Measurements from ENCODE around the gene UACA.
"Not testable (repeated sequence)": the region's sequence is repeated elsewhere in the genome, so short reads cannot be mapped to it uniquely, and the experiment has no call there.

The UACA gene

DNA sequence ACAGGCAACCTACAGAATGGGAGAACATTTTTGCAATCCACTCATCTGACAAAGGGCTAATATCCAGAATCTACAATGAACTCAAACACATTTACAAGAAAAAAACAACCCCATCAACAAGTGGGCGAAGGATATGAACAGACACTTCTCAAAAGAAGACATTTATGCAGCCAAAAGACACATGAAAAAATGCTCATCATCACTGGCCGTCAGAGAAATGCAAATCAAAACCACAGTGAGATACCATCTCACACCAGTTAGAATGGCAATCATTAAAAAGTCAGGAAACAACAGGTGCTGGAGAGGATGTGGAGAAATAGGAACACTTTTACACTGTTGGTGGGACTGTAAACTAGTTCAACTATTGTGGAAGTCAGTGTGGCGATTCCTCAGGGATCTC, 100.3 kb downstream of the UACA start:
- DNase-seq, result not testable (repeated sequence)

DNA sequence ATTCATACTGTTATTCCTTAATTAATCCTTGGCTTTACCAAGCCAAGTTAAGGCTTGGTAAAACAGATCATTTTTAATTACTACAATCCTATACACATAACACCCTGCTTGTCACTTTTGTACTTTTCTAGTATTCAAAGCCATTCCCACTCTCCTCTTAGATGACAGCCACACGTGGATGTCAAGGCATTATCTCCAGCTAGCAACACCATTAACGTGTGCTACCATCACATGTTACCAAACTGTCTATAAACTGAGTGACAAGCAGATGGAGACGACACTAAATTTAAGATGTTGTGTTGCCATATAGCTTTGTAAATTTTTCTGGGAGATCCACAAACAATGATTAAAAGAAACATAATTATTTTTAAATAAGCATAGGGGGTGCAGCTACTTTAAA, 103.7 kb downstream of the UACA start:
- DNase-seq, result no peak

DNA sequence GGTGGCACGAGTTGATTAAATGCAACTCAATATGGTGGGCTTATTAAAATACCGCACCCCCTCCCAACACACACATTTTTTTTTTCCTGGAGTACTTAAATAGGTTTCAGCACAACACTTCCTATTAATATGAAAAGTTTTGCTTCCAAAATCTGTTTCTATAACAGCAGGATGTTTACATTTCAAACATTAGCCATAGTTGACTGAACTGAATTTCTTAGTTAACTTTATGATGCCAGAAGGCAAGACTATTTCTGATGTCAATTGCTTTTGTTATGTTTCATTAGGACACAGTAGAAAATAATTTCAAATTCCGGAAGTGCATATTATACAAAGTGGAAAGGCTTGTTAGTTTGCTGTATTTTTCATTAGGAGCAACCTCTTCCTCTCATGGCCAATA, 104.7 kb downstream of the UACA start:
- no peak for DNase-seq

DNA sequence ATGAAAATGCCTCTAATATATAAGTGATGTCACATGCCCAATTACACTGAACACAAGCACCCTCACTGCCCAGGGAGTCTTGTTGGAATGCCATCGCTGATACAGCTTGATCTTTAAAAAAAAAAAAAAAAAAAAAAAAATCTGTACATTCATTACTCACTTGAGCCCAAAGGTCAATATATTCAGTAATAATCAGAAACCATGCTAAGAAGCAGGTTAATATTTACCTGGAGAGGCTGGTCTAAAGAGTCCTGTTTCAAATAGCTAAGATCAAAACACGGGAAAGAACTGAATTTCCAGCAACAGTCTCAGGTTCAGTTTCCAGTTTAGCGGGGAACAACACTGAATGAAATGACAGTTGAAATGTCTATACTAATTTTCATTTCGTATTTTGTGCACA, 109.9 kb downstream of the UACA start:
- no peak for DNase-seq

DNA sequence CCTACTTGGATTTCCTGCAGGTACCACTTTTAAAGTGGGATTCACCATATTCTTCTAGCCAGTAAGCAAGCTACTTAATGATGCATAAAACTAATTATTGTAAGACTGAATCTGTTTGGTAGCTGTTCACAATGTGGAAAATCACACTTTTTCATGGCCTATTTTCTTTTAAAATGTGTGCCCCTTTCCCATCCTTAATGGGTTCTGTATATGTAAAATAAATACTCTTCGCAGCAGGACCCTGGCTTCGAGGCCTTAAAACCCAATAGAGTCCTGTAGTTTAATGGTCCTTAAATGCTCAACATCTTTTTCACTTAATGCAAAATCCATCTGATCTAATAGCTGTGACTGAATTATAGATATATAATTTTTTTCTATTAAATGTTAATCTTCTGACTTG, 111.0 kb downstream of the UACA start:
- DNase-seq, result no peak

DNA sequence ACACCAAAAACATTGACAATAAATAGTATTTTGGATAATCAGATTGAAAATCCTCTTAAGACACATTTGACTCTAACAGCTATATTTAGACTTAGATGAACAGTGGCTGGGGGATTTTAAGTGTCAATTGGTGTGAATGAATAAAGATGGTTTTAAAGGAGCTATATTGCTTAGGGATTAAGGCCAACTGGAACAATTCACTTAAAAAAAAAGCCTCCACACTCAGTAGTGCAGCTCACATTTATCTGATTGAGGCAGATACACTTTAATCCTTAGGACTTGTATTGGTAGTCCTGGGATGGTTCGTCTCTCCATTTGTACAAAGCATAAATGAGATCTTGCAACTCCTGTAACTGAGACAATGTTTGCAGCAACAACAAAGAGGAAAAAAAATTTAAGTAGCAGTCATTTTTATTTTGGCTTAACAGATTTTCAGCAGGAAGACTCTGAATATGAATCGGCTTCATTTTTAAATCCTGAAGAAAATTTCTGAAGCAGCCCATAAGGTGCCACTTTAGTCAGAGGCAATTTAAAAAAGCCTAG, 112.0 kb downstream of the UACA start:
- DNase-seq, result no peak

DNA sequence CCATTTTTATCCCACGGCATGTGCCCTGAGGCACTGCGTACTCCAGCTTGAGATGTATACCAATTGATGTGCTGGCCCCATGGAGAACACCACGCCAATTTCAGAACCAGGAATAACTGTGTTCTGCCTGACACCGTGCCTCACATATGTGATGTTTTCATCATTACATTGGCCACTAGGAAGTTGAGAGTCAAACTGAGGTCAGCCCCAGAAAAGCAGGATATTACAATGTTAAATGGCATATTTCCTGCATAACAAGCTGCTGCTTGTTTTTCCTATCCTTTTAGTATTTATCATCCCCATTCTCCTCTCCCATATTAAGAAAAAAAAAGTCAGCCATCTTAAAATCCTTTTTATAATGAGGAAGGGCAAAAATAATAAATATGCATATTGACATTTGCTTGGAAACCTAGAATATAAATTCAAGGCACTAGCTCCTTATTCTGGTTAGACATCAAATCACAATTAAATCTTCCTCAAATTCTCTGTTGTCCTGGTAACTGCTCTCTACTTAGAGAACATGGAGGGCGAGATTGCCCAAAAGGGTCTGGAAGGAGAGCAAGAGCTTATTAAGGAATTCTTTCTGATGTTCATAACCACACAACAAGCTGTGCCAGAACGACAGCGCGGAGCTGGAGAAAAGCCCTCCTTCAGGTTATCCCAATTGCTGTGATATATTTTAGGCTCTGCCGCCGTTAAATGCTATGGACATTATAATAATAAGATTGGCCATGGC, 112.6 kb downstream of the UACA start:
- DNase-seq, result no peak

DNA sequence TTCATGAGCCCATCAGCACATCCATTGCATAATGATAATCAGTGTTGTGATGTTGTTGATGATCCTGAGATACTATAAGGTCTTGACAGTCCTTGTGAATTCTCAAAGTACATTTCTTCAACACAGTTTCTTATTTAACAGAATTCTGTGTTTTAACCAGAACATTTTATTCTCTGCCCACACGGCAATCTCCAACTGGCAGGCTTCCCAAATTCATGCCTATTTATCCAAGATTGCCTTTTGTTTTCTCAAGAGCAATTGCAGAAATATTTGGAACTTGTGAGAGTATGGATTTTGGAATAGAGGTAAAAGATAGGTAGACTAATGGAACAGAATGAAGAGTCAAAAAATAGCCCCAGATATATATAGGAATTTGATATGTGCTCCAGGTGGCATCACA, 116.0 kb downstream of the UACA start:
- no peak for DNase-seq

DNA sequence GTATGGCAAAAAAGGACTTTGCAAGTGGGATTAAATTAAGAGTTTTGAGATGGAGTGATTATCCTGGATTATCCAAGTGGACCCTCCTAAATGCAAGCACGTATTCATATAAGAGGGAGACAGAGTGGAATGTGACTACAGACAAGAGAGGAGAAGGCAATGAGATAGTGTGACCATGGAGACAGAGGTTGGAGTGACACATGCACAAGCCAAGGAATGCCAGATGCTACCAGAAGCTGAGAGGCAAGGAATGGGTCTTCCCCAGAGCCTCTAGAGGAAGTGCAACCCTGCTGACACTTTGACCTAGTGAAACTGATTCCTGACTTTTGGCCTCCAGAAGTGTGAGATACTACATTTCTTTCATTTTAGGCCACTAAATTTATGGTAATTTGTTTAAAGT, 117.2 kb downstream of the UACA start:
- DNase-seq, result no peak

DNA sequence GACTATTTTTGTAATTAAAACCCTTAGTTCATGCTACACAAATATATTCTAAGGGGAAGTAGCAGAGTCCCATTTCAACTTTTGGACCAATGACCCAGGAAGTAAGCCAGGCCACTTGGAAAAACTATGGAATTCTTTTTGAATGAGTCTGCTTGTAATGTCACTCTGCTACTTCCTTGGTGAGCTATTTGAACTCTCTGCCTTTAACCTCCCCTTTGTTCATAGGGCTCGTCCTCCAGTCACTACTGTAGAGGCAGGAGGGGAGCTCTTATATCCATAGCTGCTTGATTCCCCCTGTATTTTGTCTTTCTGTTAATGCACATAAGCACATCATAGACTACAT, 119.6 kb downstream of the UACA start:
- DNase-seq, result no peak

DNA sequence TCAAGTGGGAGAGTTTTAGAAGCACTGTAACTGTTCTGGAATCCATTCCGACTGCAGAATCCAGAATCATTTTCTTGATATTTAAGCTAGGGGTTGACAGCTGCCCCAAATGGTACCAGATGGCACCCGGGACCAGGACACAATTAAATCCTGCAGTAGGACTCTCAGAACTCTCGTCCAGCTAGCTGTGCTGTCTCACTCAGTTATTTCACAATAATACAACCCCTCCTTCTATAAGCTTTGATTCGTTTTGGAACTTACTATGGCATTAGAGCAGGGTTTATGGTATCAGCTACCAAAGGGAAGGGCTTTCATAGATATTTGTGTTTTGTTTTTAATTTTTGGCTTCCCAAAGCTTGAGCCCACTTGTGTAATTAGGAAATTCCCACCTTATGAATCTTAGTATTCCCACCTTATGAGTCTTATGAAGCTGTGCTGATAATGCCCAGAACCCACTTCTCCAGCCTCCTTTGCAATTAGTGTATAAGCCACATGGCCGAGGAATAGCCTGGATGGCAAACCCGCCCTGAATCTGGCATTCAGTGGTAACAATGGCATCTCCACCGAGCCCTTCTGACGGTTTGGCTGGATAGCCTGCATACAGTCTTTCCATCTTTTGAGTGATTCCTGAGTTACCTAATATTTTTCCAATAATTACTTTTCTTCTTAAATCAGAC, 120.1 kb downstream of the UACA start:
- no peak for DNase-seq

DNA sequence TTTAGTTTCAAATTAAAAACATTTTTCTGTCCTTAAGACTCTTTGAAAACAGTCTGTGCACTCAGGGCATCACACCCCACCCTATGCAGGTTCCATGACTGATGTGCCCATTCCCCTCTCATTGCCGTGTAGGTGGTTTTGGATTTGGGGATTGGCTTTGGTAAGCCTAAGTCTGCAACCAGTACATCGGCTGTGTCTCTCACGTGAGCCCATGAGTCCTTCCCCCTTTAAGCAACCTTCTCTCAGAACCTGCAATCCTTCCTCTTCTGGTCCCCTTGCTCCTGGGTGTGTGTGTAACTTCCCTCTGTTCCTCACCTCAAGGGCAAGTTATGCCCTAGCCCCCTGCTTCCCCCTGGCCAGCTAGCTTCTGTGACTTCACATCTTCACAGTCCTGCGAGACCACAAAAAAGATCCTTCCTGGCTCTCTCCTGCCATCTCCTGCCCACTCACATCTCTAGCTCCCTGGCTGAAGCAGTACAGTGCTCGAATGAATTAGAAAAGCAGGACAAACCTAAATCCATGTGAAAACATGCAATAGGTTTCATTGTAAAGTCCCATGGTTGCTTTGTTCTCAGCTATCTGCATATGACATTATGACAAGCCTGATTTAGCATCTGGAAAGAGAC, 126.7 kb downstream of the UACA start:
- no peak for DNase-seq

DNA sequence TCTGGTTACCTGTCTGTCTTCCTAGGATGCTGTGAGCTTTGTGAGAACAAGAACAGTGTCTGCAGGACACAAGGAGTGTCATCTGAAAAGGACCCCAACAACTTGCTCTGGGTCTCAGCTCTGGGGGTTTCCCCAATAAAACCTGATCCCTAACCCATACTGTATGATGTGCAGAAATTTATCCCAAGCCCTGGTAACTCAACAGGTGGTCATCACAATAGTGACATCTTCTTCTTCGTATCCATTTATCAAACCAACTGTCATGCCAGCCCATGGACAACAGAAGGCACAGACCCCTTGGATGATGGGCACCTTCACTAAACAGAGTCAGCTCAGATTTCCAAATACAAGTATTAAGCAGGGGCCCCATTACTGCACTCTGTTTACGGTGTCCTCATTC, 127.5 kb downstream of the UACA start:
- no peak for DNase-seq

DNA sequence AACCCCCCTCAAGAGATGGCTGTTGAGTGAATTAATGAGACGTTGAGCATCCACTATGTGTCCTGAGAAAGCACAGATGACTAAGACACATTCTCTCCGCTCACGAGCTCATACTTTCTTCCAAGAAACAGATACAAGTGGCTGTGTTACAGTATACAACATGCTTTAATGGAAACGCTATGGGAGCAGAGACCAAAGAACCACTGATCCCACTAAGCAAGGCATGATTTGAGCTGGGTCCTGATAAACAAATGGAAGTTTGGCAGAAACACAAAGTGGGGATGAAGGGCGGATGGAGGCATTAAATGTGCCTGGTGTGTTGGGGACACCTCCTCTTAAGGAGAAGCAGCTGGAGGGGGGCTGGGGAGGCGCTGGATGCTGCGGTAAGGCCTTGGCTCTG, 129.4 kb downstream of the UACA start:
- no peak for DNase-seq

DNA sequence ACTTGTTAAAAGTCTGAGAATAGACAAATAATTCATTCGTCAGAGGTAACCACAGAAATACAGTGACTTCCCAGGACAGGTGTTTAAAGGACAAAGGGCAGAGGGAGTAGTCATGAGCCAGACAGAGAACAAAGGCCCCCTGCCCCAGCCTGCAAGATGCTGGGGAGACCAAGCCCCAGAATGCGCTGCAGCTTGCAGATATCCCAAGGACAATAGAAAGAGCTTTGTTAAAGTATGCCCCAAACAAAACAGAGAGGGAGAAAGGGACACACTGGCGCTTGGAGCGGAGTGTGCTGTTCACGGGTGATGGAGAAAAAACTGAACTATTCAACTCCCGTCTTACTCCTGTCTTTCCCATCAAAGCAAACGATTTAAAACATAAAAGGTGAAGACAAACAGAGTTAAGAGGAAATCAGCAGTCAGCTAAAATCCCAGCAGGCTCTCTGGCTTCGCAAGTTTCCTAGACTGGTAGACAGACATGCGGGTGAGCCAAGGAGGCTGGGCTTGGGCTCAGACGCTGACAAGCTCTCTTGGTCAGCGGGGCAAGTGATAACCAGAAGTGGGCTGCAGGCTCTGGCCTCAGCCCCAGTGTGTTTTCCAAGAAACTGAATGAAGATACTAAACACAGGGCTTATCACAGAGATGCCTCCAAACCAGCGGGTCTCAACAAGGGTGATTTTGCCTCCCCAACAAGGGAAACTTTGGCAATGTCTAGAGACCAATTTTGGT, 130.1 kb downstream of the UACA start:
- no peak for DNase-seq

DNA sequence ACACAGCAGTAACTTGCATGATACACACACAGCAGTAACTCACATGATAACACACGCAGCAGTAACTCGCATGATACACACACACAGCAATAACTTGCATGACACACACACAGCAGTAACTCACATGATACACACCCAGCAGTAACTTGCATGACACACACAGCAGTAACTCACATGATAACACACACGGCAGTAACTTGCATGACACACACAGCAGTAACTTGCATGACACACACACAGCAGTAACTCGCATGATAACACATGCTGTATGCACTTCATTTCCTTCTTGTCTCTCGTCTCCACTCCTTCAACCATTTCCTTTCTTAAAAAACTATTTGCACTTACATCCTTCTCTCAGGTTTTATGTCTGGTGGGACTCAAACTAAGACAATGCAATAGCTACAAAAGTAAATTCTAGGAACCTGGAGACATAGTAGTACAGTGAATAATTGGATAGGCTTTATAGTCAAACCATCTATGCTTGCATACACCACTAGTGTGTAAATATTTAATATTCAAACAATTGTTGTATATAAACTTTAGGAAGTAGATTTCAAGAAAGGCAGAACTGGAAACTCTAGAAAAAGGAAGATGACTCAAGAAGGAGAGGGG, 130.8 kb downstream of the UACA start:
- no peak for DNase-seq

DNA sequence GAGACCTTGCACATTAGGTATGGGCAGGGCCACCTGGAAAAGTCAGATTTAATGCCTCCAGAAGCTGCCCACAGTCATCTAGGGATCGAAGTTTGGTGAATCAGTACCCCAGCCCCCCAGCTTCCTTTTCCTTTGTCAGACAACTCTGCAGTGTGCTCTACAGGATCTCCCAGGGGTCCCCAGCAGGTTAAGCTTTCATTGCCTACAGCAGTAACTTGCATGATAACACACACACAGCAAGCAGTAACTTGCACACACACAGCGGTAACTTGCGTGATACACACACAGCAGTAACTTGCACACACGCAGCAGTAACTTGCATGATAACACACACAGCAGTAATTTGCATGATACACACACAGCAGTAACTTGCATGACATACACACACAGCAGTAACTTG, 131.3 kb downstream of the UACA start:
- no peak for DNase-seq

DNA sequence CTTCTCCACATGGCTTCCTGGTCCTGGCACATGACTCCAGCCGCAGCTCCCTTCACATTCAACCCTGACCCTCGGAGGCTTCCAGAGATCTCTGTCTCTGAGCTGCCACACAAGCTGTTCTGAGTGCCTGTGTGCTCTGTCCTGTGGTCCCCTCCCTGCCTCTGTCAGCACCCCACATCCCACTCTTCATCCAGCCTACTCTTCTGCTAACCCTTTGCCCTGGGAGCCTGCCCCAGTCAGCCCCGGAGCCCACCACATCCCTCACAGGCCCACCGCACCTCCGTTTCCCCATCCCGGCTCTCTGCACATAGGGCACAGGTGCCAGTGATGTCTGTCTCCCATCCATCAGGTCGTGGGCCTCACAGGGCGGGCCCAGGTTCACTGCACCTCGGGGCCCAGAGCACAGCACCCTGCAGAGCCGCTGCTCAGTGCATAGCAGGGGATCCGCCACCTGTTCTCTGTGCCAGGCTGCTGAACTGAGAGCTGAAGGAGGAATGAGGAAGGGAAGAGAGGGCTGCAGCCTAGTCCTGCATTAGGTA, 133.6 kb downstream of the UACA start:
- no peak for DNase-seq

DNA sequence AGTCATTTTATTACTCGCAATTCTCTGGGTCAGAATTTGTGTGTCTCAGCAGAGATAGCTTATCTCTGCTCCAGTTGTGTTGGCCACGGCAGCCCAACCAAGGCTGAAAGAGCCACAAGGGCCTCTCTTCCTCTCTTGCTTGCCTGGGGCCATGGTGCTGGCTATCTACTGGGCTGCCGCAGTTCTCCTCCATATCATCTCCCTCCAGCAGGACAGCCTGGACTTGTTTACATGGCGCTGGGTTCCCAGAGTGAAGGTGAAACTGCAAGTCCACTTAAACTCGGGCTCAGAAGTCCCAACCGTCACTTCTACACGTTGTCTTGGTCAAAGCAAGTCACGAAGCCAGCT, 134.8 kb downstream of the UACA start:
- DNase-seq, result no peak

DNA sequence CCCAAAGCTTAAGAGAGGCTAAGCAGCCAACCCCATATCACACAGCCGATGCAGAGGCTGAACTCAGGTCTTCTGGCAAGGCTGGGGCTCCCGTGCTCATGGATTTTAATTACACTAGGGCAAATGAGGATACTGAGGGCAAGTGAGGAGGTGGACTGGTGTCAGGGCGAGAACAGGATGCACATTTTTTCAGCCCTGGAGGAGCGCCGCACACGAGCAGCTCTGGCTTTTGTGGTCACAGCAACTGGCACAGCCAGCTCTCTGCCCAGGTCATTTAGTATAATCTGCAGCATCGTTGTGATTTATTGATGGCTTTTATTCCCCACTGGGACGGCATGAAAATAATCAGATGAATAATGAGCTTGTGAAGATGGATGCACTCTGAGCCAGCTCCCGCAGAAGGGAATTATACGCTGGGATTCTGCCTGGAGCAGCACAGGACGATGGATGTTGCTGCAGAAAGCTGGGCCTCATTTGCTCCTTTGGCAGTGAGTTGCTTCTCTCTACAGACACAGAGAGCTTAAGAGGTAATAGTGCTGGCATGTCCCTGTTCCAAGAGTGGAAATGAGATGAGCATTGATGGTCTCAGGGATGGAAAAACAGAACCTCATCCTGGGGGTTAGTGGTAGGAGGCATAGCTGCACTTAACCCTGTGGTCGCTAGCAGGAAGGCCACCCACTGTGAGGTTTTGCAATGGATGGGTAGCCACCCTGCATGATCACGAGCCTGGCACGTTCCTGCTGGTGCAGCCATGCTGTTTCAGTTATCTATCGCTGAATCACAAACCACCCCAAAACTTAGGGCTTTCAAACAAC, 135.4 kb downstream of the UACA start:
- no peak for DNase-seq

DNA sequence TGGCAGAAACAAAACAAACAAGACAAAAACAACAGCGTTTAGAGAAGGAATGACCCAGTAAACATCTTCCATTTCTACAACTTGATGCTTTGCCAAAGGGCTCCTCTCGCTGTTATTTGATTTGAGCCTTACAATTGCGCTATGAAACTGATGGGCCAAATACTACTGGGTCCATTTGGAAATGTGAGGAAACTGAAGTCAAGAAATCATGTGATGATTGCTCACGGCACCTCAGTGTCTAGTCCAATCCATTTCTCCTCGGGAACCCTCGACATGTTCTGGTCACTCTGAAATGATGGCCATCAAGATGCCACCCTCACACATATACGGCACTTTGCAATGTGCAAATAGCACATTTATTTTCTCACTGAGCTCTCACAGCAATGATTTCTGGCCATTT, 136.0 kb downstream of the UACA start:
- DNase-seq, result no peak

DNA sequence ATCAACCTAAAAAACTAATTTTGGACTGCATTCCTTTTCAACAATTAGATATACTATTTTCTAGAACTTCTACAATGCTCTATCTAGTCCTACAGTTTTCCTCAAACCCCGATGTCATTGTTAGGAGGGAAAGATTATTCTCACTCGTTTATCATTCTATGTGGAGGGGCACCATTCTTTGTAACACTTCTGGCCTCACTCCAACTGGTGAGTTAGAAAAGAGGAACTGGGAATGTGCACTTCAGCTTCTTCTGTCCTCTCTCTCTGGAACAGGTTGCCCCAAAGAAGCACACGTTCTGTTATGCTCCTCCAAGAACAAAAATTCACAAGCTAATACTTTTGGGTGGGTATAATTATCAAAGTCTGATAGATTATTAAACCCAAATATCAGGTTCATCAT, 137.9 kb downstream of the UACA start:
- DNase-seq, result no peak
